DMS153 (cell line): Measurements from ENCODE around the gene TDRKH.
"Not testable (repeated sequence)": the region's sequence is repeated elsewhere in the genome, so short reads cannot be mapped to it uniquely, and the experiment has no call there.

Experiments
- DNase-seq: peaks from one replicate; lab custom pipeline; 2025; lab: John Stamatoyannopoulos, UW

TDRKH gene

GRCh38 chr1:151802372-151802771, 12.1 kb upstream of the TDRKH start:
- DNase-seq = no peak

DNA sequence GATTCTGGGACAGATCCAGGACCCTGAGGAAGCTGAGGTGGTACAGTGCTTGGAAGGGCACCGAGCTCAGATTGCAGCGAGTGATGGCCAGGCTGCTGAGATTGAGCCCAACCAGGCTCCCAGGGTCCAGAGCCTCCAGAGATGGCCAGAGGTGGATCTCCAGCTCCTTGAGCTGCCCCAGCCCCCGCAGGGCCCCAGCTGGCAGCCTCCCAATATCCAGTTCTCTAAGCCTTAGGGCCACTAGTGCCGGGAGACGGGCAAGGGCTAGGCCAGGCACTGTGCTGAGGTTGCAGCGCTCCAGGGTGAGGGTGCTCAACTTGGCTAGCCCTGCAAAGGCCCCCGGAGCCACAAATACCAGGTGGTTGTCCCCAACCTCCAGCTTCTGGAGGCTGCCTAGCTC, 11.5 kb upstream of the TDRKH start:
- DNase-seq = no peak

GRCh38 chr1:151801310-151801820, 11.1 kb upstream of the TDRKH start:
- no peak for DNase-seq

DNA sequence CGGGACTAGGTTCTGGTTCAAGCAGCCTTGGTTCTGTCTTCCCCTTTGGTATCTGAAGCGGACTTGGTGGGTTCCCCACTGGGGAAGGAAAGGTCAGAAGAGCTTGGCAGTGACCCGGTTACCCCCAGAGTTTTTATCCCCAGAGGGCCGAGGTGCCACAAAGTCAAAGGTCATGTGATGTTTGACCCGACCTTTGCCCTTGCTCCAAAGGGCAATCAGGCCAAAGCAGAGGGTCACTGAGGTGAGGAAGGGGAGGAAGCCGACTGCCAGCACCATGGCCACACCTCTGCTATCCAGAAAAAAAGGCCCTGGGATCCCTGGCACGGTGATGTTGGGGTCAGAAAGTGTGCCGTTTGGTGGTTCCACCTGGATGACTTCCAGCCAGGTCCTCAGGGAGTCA, 10.5 kb upstream of the TDRKH start:
- DNase-seq = no peak

DNA sequence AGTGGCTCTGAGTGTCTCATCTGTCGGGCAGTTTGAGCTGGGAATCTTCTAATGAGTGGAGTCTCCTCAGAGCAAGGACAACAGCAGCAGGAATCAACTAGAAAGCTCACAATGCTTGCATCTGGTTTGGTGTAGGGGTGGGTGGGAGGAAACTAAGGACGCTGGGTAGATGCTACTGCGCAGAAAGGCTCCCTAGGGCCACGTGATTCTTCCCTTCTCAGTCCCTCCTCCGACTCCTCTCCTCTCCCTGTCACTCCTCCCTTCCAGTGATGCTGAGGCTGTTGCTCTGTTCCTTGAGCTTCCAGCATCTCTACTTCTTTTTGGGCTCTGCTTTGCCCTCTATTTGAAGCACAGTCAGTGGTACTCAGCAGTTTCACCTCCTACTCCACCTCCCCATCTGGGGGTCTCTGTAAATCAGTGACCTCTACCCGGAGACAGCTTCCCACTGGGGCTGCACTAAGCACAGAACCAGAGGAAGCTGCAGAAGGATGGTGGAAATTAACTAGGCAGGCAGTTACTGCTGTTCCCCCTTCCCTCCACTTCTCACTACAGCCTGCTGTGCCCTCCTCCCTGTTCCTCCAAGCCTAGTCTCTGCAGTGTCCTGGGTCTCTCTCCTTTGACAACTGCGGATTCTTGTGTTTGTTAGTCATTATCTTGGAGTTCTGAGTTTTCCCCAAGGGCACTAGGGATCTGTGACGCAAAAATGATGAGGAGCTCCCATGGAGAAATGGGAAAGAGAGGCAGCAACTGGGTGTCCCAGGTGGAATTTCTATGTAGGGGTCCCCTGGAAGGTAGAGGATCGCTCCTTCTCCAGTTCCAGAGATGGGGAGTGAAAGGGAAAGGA, 9.1 kb upstream of the TDRKH start:
- no peak for DNase-seq

DNA sequence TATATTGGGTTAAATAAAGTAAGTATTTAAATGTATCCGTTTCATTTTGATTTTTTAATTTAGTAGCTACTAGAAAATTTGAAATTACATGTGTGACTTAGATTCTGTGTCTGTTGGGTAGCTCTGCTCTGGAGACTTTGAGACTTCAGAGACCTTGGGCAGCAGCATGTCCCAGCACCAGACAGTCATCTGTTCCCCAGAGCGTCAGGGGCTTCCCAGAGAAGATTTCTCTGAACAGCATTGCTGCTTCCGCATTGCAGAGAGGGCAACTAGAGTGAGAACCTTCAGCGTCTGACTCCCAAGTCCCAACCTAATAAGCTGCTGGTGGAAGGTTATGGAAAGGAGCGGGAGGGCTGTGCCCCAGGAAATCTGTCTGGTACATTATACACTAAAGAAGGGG, 8.3 kb upstream of the TDRKH start:
- DNase-seq = no peak

DNA sequence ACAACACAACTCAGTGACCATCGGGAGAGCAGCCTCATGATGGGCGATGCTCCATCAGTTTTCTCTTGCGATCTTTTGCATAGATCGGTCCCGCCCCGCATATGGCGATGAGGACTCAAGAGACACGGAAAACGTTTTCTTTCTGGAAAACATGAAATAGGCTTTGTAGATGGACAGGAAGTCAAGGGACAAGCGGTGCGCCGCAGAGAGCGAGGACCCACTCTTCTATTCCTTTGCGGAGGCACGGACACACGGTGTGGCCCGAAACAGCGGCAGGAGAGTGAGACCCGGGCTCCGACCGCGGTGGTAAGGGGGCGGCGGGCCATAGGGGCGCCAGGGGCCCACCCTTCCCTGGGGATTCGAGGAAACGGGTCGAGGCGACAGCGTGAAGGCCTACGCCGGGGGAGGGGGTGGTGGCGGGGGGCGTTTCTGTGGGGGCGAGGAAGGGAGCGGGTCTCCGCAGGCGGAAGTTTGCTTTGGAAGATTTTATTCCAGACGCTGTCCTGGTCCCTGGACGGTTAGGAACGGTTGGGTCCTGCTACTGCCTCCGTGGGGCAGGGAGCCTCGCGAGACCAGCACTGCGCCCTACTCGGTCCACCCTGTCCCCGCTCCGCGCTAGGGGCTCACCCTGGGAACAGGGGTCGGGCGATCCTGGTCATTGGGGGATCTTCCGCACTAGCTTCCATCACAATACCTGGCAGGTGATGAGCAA, 796 bp upstream of the TDRKH start:
- DNase-seq = no peak

DNA sequence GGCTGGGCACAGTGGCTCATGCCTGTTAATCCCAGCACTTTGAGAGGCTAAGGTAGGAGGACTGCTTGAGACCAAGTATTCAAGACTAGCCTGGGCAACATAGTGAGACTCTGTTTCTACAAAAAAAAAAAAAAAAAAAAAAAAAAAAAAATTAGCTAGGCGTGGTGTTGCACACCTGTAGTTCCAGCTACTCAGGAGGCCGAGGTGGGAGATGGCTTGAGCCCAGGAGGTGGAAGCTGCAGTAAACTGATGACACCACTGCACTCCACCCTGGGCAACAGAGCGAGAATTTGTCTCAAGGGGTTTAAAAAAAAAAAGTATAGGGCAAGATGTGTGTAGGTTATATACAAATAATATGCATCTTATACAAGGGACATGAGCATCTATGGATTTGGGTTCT, 2.6 kb downstream of the TDRKH start:
- DNase-seq = no peak

- no peak for DNase-seq
These were observed 6.5 kb downstream of the TDRKH start for GRCh38 chr1:151783796-151784195.

- no peak for DNase-seq
These were observed 7.6 kb downstream of the TDRKH start for GRCh38 chr1:151782741-151783140.

GRCh38 chr1:151782026-151782425, 8.3 kb downstream of the TDRKH start:
- DNase-seq = not testable (repeated sequence)

DNA sequence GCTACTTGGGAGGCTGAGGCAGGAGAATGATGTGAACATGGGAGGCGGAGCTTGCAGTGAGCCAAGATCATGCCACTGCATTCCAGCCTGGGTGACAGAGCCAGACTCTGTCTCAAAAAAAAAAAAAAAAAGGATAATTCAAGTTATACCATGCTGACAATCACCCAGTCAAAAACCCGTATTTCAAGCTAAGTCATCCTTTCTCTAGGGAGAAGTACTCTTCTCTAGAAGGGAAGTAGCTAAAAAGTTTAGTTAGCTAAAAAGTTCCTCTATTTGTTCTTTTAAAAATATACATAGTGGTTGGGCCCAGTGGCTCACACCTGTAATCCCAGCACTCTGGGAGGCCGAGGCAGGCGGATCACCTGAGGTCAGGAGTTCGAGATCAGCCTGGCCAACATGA, 9.6 kb downstream of the TDRKH start:
- DNase-seq = not testable (repeated sequence)

DNA sequence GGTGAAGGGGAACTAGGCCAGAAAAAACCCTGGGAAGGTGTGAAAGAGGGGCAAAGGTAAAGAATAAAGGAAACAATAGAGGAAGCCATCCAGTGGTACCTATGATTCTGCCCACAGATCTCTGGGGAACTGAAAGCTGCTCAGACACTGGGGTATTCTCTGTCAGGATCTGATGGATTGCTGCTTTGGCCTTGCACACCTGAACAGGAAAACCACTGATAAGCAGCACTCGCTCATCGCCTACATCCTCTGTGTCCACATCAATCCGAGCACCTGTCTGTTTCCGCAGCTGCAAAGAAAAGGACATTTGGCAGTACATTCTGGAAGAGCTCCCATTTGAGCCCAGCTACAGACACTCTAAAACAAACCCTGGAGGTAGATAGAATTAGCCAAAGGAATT, 10.4 kb downstream of the TDRKH start:
- DNase-seq = no peak

GRCh38 chr1:151777317-151777716, 13.0 kb downstream of the TDRKH start:
- no peak for DNase-seq

DNA sequence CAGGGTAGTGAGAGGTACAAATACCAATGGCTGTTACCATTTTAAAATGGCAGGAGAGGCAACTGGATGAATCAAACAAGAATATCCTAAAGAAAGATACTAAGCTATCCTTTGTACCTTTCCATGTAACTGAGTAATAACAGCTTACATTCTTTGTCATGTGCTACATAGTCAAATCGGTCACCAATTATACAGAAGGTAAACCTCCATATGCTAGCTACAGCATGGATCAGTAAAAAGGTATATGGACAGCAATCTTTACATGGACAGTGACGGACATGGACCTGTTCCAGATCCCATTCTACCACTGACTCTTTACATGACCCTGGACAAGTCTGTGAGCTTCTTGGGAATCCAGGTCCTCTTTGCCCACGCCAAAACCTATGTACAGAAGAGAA, 13.6 kb downstream of the TDRKH start:
- DNase-seq = no peak

DNA sequence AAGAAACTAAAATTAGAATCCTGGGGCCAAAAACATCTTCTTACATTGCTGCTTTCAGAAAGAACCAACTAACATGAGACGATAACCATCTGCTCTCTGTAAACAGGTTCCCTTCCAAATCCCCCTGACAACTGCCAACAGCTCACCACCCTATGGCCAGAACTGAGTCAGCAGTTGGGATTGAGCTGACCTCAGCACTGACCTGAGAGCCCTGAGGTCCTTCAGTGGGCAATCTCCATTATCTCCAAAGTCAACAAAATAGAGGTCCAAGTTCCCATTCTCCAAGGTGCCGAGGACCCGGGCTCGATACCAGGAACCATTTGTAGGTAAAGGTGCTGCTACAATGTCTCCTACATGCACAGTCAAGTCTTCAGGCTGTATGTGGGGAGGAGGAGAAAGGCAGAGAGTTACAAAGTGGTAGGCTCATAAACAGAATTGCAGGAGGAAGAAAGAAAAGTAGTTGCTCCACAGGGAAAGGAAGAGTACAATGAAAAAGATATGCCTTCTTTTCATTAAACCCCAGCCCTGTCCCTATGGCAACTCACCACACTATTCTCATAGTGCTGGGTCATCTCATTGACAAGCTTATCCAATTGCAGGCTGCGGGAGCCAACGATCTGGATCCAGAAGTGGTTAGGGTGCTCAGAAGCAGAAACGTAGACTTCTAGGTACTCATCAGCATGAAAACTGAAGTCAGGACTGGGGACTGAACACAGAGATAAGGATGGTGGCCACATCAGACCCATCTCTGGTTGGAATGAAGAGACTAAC, 14.2 kb downstream of the TDRKH start:
- no peak for DNase-seq

- DNase-seq = no peak
These were observed 15.9 kb downstream of the TDRKH start for GRCh38 chr1:151774256-151774922.

DNA sequence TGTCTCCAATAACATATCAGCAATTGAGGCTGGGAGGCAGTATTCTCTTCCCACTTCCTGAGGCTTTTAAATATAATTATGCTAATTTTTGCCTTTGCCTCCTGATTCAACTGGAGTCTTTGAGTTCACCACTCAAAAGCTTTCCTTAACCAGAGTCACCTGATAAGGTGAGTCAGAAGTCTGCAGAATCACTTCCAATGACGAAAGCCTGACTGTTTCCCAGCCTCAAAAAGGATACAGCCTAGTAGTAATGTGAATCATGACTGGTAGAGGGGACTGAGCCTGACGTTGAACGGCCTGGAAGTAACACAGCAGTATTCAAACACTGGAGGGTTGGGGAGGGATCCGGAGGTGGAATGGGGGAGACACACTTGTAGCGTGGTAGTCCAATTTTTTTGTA, 16.6 kb downstream of the TDRKH start:
- DNase-seq = no peak

DNA sequence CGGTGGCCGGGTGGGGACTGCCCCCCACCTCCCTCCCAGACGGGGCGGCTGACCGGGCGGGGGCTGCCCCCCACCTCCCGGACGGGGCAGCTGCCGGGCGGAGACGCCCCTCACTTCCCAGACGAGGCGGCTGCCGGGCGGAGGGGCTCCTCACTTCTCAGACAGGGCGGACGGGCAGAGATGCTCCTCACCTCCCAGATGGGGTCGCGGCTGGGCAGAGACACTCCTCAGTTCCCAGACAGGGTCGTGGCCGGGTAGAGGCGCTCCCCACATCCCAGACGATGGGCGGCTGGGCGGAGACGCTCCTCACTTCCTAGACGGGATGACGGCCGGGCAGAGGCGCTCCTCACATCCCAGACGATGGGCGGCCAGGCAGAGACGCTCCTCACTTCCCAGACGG, 21.0 kb downstream of the TDRKH start:
- DNase-seq = not testable (repeated sequence)

DNA sequence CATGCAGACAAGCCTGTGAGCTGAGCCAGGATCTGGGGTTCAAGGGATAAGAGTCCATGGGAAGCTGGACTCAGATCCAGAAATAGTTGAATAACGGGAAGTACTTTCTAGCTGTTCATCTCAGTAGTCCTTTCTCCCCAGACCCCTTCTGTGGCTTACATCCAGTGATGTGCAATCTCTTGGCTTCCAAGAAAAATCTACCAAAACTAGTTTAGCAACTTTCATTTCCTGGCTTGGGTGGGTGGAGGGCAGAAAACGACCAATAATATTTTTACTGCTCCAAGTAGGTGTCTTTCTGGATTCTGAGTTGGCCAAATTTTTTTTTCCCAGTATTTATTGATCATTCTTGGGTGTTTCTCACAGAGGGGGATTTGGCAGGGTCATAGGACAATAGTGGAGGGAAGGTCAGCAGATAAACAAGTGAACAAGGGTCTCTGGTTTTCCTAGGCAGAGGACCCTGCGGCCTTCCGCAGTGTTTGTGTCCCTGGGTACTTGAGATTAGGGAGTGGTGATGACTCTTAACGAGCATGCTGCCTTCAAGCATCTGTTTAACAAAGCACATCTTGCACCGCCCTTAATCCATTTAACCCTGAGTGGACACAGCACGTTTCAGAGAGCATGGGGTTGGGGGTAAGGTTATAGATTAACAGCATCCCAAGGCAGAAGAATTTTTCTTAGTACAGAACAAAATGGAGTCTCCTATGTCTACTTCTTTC, 21.8 kb downstream of the TDRKH start:
- DNase-seq = not testable (repeated sequence)

DNA sequence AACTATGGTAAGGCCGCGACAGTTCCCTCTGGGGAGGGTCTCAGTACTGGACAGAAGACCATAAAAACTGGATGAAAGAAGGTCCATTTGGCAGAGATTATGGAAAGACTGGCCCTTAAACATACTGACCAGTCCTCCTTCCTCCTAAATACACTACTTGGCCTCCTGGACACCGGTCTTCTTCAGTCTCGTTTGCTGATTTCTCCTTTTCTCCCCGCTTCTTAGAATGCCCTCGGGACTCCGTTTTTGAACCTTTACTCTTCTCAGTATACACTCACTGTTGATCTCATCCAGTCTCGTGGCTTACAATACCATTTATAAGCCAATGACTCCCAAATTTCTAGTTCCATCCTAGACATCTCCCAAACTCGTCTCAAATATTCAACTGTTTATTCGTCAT, 26.3 kb downstream of the TDRKH start:
- no peak for DNase-seq
